ENCODE measurements around the gene MERTK. TPM values are rescaled to one million over a fixed set of nuclear protein-coding genes. Genes with fewer than 3 reads are reported as not detected.
A peak's percentile ranks its signal among the peaks of the same experiment; 100 is the strongest.

Gene MERTK
- polyA plus RNA-seq, 1 of the 3 experiments (the other 2 are of a cell fraction): 9.6 TPM

- 60% methylated on average over 6 of the region's 6 CpGs for WGBS (ENCODE audit: low lambda C conversion rate)
- ChIA-PET POLR2A (no interaction called here), CTCF (interaction anchor here (1.8 kb wide), 1 partner anchor 12 kb away, joined by 7 read pairs; no protein-coding TSS in a partner anchor)
- H3F3A ChIP-seq (replicated peaks; ENCODE audit: insufficient read depth): peaks cover 5% of the 10 kb centered on the region
- no peaks in the 10 kb centered on the region for H3K9me3 ChIP-seq
- no peaks in the 10 kb centered on the region for H3K79me2 ChIP-seq (ENCODE audit: insufficient read depth)
- no peak overlapping the region; the same call in 1 of the 2 replicates for H3K4me2 ChIP-seq
- H3K36me3 ChIP-seq (replicated peaks in 1 of 2; ENCODE audit: control insufficient read depth in 1 of 2, insufficient read depth in 2 of 2, low read length in 1 of 2): no peaks in the 10 kb centered on the region
- H4K20me1 ChIP-seq (ENCODE audit: insufficient read depth): no peaks in the 10 kb centered on the region
- H3K9me2 ChIP-seq: no peaks in the 10 kb centered on the region
- H2AFZ ChIP-seq (ENCODE audit: low read depth): no peak overlapping the region
- no peak overlapping the region for H3K4me3 ChIP-seq (ENCODE audit: low read depth in 2 of 2, low read length in 1 of 2)
- H3K27ac ChIP-seq (ENCODE audit: low read depth in 2 of 2, low read length in 1 of 2): no peak overlapping the region
- H3K27me3 ChIP-seq (ENCODE audit: insufficient read depth): no peaks in the 10 kb centered on the region
- TF ChIP-seq PBX3 (IDR thresholded peaks at IDR 0.05) (peak; percentile 43; the same call in 1 of the 2 replicates), USF1 (IDR thresholded peaks at IDR 0.05; ENCODE audit: borderline replicate concordance, low read depth) (no peak)
- DNase-seq: no peak
- H3K9ac ChIP-seq: no peak overlapping the region
- 0 out of 4 replicates have a peak, but pooled peaks cover 0 to 6% of the 10 kb centered on the region in 2 experiments for H3K4me1 ChIP-seq (ENCODE audit: control insufficient read depth in 1 of 2, insufficient read depth in 2 of 2, low read depth in 1 of 2, low read length in 1 of 2)
These were observed 87.9 kb downstream of the MERTK start for GRCh38 chr2:111986116-111986900.

GRCh38 chr2:111990375-111990774 lies 92.0 kb downstream of the MERTK start:
- no peak overlapping the region for H3K27ac ChIP-seq (ENCODE audit: low read depth in 2 of 2, low read length in 1 of 2)
- H3K4me2 ChIP-seq: no peak overlapping the region
- H3K79me2 ChIP-seq (ENCODE audit: insufficient read depth): no peaks in the 10 kb centered on the region
- DNase-seq: no peak
- no peak overlapping the region for H3K4me3 ChIP-seq (ENCODE audit: low read depth in 2 of 2, low read length in 1 of 2)
- H2AFZ ChIP-seq (ENCODE audit: low read depth): no peak overlapping the region
- CTCF ChIA-PET: no interaction called here
- WGBS (ENCODE audit: low lambda C conversion rate): 83% methylated on average over 3 of the region's 3 CpGs
- TF ChIP-seq, protein P1, sequence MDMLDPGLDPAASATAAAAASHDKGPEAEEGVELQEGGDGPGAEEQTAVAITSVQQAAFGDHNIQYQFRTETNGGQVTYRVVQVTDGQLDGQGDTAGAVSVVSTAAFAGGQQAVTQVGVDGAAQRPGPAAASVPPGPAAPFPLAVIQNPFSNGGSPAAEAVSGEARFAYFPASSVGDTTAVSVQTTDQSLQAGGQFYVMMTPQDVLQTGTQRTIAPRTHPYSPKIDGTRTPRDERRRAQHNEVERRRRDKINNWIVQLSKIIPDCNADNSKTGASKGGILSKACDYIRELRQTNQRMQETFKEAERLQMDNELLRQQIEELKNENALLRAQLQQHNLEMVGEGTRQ (IDR thresholded peaks at IDR 0.05; ENCODE audit: borderline replicate concordance, low read depth, low read length): no peak
- TF ChIP-seq FOSL2 (IDR thresholded peaks at IDR 0.05; ENCODE audit: borderline replicate concordance, low read depth) (no peak), TCF12 (IDR thresholded peaks at IDR 0.05) (no peak), PBX3 (IDR thresholded peaks at IDR 0.05) (no peak), NRF1 (IDR thresholded peaks at IDR 0.05; ENCODE audit: low read depth, low read length) (no peak), MEF2A (IDR thresholded peaks at IDR 0.05; ENCODE audit: borderline replicate concordance, low read depth) (no peak), NFIC (IDR thresholded peaks at IDR 0.05; ENCODE audit: borderline replicate concordance) (no peak), ELF1 (IDR thresholded peaks at IDR 0.05) (no peak), FOXM1 (IDR thresholded peaks at IDR 0.05; ENCODE audit: low read depth) (no peak), YY1 (IDR thresholded peaks at IDR 0.05; ENCODE audit: low read depth) (no peak), TEAD4 (IDR thresholded peaks at IDR 0.05; ENCODE audit: borderline replicate concordance, insufficient read depth) (no peak), GABPA (IDR thresholded peaks at IDR 0.05; ENCODE audit: low read depth) (no peak), CHD2 (IDR thresholded peaks at IDR 0.05; ENCODE audit: low read length, partially characterized antibody) (no peak)
- TF ChIP-seq, protein P2, sequence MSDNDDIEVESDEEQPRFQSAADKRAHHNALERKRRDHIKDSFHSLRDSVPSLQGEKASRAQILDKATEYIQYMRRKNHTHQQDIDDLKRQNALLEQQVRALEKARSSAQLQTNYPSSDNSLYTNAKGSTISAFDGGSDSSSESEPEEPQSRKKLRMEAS (IDR thresholded peaks at IDR 0.05; ENCODE audit: low read depth): no peak
- TF ChIP-seq, protein P3, sequence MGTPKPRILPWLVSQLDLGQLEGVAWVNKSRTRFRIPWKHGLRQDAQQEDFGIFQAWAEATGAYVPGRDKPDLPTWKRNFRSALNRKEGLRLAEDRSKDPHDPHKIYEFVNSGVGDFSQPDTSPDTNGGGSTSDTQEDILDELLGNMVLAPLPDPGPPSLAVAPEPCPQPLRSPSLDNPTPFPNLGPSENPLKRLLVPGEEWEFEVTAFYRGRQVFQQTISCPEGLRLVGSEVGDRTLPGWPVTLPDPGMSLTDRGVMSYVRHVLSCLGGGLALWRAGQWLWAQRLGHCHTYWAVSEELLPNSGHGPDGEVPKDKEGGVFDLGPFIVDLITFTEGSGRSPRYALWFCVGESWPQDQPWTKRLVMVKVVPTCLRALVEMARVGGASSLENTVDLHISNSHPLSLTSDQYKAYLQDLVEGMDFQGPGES (IDR thresholded peaks at IDR 0.05; ENCODE audit: low read depth, low read length): no peak
- no peak overlapping the region for H3K9ac ChIP-seq
- H4K20me1 ChIP-seq (ENCODE audit: insufficient read depth): no peaks in the 10 kb centered on the region
- no peaks in the 10 kb centered on the region for H3K9me2 ChIP-seq
- H3K36me3 ChIP-seq (replicated peaks in 1 of 2; ENCODE audit: control insufficient read depth in 1 of 2, insufficient read depth in 2 of 2, low read length in 1 of 2): no peaks in the 10 kb centered on the region
- POLR2A ChIA-PET: no interaction called here
- no peaks in the 10 kb centered on the region for H3K9me3 ChIP-seq
- 0 out of 4 replicates have a peak, but pooled peaks cover 0 to 6% of the 10 kb centered on the region in 2 experiments for H3K4me1 ChIP-seq (ENCODE audit: control insufficient read depth in 1 of 2, insufficient read depth in 2 of 2, low read depth in 1 of 2, low read length in 1 of 2)
- no peaks in the 10 kb centered on the region for H3K27me3 ChIP-seq (ENCODE audit: insufficient read depth)
- peaks cover 5% of the 10 kb centered on the region for H3F3A ChIP-seq (replicated peaks; ENCODE audit: insufficient read depth)

Measured in SK-N-SH (cell line).